Measurements from ENCODE around the gene KCNK1. TPM values are rescaled to one million over a fixed set of nuclear protein-coding genes. Genes with fewer than 3 reads are reported as not detected.

KCNK1 gene
- total and polyA plus RNA-seq, 2 of the 4 experiments (the other 2 are of a cell fraction) = 0.90 to 1.6 TPM

DNA sequence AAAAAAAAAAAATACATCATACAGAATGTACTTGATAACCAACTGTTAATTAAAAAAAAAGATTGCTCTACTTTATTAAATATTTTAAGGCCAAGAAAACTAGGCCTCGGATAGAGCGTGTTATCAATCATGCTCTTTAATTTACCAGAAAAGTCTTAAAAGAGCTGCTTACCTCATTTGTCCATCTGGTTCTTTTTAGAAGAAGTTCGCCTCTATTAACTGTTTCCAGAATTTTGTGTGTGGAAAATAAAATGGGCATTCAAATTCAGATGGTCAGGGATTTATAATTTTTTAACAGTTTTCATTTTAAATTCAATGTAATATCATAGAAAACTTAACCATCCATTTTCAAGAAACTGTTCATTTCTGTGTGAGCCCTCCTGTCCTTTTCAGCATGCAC is 53.8 kb downstream of the KCNK1 start:
- no peak for ATAC-seq (ENCODE audit: low read depth)
- BruUV-seq (replicated peaks) = no TSS peak
- POLR2A ChIA-PET (ENCODE audit: unreplicated experiment) = no interaction called here

More for the DNA sequence above, 53.8 kb downstream of the KCNK1 start:
- H3K9ac ChIP-seq (ENCODE audit: low read depth, low read length) = no peak overlapping the region
- no peak for DNase-seq
- H4K20me1 ChIP-seq (ENCODE audit: insufficient read depth, low read length) = no peaks in the 10 kb centered on the region
- in situ Hi-C loops (cut with MboI; ENCODE audit: low sequenced_read_pairs) = no loop called here
- H2BK15ac ChIP-seq (ENCODE audit: low read depth, low read length) = no peak overlapping the region
- no peak overlapping the region for H3K4ac ChIP-seq (ENCODE audit: low read depth, low read length)
- no peak overlapping the region for H3K14ac ChIP-seq (replicated peaks; ENCODE audit: low read depth, low read length)
- no peak overlapping the region for H3K4me2 ChIP-seq (ENCODE audit: low read depth, low read length)
- no peak overlapping the region for H2AK5ac ChIP-seq (ENCODE audit: low read depth, low read length)
- WGBS, 2 experiments (ENCODE audit: extremely low coverage in 2 of 2, insufficient read length in 1 of 2) = no CpG with 5 or more reads among the region's 3 CpGs
- intact Hi-C loops (cut with micrococcal nuclease) = no loop called here
- H2AK9ac ChIP-seq (replicated peaks; ENCODE audit: low read depth, low read length, poor library complexity) = no peak overlapping the region
- H3K27ac ChIP-seq (ENCODE audit: insufficient read depth, low read length) = no peak overlapping the region
- H3K9me3 ChIP-seq (ENCODE audit: control insufficient read depth, insufficient read depth, low read length) = peaks cover 5% of the 10 kb centered on the region; the same call in 1 of the 2 replicates
- H3K23ac ChIP-seq (ENCODE audit: low read depth, low read length) = no peak overlapping the region
- H2BK5ac ChIP-seq (ENCODE audit: low read depth, low read length, poor library complexity, severe bottlenecking) = no peak overlapping the region
- no peak for TF ChIP-seq MAZ (IDR thresholded peaks at IDR 0.05; ENCODE audit: borderline replicate concordance, low read depth, low read length)
- TF ChIP-seq, protein P1, sequence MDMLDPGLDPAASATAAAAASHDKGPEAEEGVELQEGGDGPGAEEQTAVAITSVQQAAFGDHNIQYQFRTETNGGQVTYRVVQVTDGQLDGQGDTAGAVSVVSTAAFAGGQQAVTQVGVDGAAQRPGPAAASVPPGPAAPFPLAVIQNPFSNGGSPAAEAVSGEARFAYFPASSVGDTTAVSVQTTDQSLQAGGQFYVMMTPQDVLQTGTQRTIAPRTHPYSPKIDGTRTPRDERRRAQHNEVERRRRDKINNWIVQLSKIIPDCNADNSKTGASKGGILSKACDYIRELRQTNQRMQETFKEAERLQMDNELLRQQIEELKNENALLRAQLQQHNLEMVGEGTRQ (IDR thresholded peaks at IDR 0.05; ENCODE audit: low read depth, low read length) = no peak
- TF ChIP-seq, protein P2, sequence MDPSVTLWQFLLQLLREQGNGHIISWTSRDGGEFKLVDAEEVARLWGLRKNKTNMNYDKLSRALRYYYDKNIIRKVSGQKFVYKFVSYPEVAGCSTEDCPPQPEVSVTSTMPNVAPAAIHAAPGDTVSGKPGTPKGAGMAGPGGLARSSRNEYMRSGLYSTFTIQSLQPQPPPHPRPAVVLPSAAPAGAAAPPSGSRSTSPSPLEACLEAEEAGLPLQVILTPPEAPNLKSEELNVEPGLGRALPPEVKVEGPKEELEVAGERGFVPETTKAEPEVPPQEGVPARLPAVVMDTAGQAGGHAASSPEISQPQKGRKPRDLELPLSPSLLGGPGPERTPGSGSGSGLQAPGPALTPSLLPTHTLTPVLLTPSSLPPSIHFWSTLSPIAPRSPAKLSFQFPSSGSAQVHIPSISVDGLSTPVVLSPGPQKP (IDR thresholded peaks at IDR 0.05; ENCODE audit: borderline replicate concordance, low read depth, low read length) = no peak
- TF ChIP-seq, protein P3, sequence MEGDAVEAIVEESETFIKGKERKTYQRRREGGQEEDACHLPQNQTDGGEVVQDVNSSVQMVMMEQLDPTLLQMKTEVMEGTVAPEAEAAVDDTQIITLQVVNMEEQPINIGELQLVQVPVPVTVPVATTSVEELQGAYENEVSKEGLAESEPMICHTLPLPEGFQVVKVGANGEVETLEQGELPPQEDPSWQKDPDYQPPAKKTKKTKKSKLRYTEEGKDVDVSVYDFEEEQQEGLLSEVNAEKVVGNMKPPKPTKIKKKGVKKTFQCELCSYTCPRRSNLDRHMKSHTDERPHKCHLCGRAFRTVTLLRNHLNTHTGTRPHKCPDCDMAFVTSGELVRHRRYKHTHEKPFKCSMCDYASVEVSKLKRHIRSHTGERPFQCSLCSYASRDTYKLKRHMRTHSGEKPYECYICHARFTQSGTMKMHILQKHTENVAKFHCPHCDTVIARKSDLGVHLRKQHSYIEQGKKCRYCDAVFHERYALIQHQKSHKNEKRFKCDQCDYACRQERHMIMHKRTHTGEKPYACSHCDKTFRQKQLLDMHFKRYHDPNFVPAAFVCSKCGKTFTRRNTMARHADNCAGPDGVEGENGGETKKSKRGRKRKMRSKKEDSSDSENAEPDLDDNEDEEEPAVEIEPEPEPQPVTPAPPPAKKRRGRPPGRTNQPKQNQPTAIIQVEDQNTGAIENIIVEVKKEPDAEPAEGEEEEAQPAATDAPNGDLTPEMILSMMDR (conservative IDR thresholded peaks at IDR 0.05; ENCODE audit: low read depth, low read length) = no peak
- TF ChIP-seq SMC3 (IDR thresholded peaks at IDR 0.05; ENCODE audit: low read depth, low read length) = no peak
- no peak for TF ChIP-seq MAFK (IDR thresholded peaks at IDR 0.05; ENCODE audit: low read depth, low read length)
- TF ChIP-seq RCOR1 (IDR thresholded peaks at IDR 0.05; ENCODE audit: insufficient replicate concordance, low read length) = no peak
- no peak for TF ChIP-seq MXI1 (IDR thresholded peaks at IDR 0.05; ENCODE audit: borderline replicate concordance, low read depth, low read length)
- no peak for TF ChIP-seq CEBPB (IDR thresholded peaks at IDR 0.05; ENCODE audit: low read depth, low read length)
- TF ChIP-seq RAD21 (IDR thresholded peaks at IDR 0.05; ENCODE audit: low read length) = no peak
- no peak for TF ChIP-seq RFX5 (IDR thresholded peaks at IDR 0.05; ENCODE audit: low read depth, low read length)
- no peak for TF ChIP-seq FOS (IDR thresholded peaks at IDR 0.05; ENCODE audit: low read depth, low read length)
- TF ChIP-seq POLR2A (IDR thresholded peaks at IDR 0.05; ENCODE audit: low read depth, low read length) = no peak
- no peak for TF ChIP-seq CHD1 (IDR thresholded peaks at IDR 0.05; ENCODE audit: low read depth, low read length)
- no peak for TF ChIP-seq BHLHE40 (IDR thresholded peaks at IDR 0.05; ENCODE audit: low read depth, low read length)
- no peak for TF ChIP-seq NFE2L2 (IDR thresholded peaks at IDR 0.05; ENCODE audit: low read depth, low read length)
- no peak overlapping the region for H4K5ac ChIP-seq (ENCODE audit: low read depth, low read length)
- H4K8ac ChIP-seq (ENCODE audit: low read depth in 2 of 2, low read length in 2 of 2) = no peak overlapping the region
- dilution Hi-C loops (cut with HindIII; ENCODE audit: low sequenced_read_pairs, unreplicated experiment) = no loop called here
- H3K18ac ChIP-seq (ENCODE audit: low read depth, low read length) = no peak overlapping the region
- H2AFZ ChIP-seq (replicated peaks; ENCODE audit: low read length, poor library complexity) = no peak overlapping the region
- H3K4me3 ChIP-seq (ENCODE audit: insufficient read depth, low read depth, low read length) = no peak overlapping the region
- H2BK120ac ChIP-seq (ENCODE audit: low read depth, low read length) = no peak overlapping the region
- no peaks in the 10 kb centered on the region for H3K9me1 ChIP-seq (ENCODE audit: insufficient read depth, low read length)
- no peak overlapping the region for H3K56ac ChIP-seq (ENCODE audit: extremely low read depth, insufficient read depth, low read length)
- H3K4me1 ChIP-seq (ENCODE audit: control insufficient read depth, insufficient read depth, low read length) = no peaks in the 10 kb centered on the region
- no peaks in the 10 kb centered on the region for H3K79me1 ChIP-seq (ENCODE audit: low read depth in 1 of 2, low read length in 2 of 2)
- H2BK20ac ChIP-seq (ENCODE audit: low read depth, low read length) = no peak overlapping the region
- CTCF ChIA-PET = interaction anchor here (0.6 kb wide), 1 partner anchor 7 kb away, joined by 3 read pairs; no protein-coding TSS in a partner anchor
- no peaks in the 10 kb centered on the region for H3K27me3 ChIP-seq (ENCODE audit: control insufficient read depth, insufficient read depth, low read length)
- no peak overlapping the region for H4K91ac ChIP-seq (ENCODE audit: insufficient read depth, low read depth, low read length)
- no peaks in the 10 kb centered on the region for H3K36me3 ChIP-seq (ENCODE audit: control insufficient read depth, insufficient read depth, low read length)

All from IMR-90 (cell line).